Mammary epithelial cell (primary cell): ENCODE data around the gene OR10A6.

Experiments used
- EZH2 ChIP-seq: IDR thresholded peaks from 2 replicates; pipeline ENCODE4 v1.6.1; 2012; ENCODE audit warnings: low read length, inconsistent platforms, borderline replicate concordance
- TF ChIP-seq, protein P1 (sequence below), 2 donors: IDR thresholded peaks in 1 of 2; conservative IDR thresholded peaks in 1 of 2; 2 replicates each; pipeline ENCODE4 v1.5.1; 2011 to 2012; ENCODE audit warnings: inconsistent platforms in 2 of 2, low read length in 2 of 2, mild to moderate bottlenecking in 2 of 2, control low read depth in 1 of 2, low read depth in 1 of 2; ENCODE audit not compliant: insufficient read depth in 1 of 2; ENCODE audit errors: extremely low read depth in 1 of 2

DNA sequence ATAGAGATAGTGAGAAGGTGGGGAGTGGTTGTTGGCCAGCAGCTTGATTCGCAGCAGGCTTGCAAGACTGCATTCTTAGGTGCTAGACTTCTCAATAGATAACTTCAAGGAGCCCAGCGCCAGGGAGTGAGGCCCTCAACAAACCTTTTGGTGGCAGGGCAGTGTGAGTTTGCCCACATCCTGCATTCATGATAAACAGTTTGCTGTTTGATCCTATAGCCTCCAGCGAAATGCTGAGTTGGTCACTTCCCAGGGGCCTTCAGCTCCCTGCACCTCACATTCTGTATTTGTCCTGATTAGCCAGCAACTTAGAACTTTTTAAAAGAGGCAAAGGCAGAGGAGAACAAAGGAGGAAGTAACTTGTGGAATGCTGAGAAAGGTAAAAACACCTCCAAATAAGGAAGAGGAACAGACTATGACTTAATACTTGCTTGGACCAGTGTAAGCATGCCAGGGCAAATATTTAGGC lies 25.1 kb downstream of the OR10A6 start:
- TF ChIP-seq, protein P1, sequence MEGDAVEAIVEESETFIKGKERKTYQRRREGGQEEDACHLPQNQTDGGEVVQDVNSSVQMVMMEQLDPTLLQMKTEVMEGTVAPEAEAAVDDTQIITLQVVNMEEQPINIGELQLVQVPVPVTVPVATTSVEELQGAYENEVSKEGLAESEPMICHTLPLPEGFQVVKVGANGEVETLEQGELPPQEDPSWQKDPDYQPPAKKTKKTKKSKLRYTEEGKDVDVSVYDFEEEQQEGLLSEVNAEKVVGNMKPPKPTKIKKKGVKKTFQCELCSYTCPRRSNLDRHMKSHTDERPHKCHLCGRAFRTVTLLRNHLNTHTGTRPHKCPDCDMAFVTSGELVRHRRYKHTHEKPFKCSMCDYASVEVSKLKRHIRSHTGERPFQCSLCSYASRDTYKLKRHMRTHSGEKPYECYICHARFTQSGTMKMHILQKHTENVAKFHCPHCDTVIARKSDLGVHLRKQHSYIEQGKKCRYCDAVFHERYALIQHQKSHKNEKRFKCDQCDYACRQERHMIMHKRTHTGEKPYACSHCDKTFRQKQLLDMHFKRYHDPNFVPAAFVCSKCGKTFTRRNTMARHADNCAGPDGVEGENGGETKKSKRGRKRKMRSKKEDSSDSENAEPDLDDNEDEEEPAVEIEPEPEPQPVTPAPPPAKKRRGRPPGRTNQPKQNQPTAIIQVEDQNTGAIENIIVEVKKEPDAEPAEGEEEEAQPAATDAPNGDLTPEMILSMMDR (conservative IDR thresholded peaks at IDR 0.05 in 1 of 2, IDR thresholded peaks at IDR 0.05 in 1 of 2; ENCODE audit: extremely low read depth in 1 of 2, insufficient read depth in 1 of 2, low read depth in 1 of 2, low read length in 2 of 2): no peak
- TF ChIP-seq EZH2: no peak
